SK-N-SH treated with all-trans-retinoic acid at 6 μM for 48 hours (cell line): Measurements from ENCODE around the gene SCGB1D1.
A peak's percentile ranks its signal among the peaks of the same experiment; 100 is the strongest.

Experiments used
- ATAC-seq: fragments of 200-7000 bp; cut with Tn5 transposase; 3 replicates; pipeline ENCODE4 v1.9.1; 2020; ENCODE audit warnings: mild to moderate bottlenecking, moderate library complexity
- ARNTL ChIP-seq: fragments of 450-650 bp; formaldehyde crosslinking; IDR thresholded peaks from 2 replicates; pipeline ENCODE4 v1.5.0; 2020; ENCODE audit warnings: low read depth, mild to moderate bottlenecking, moderate library complexity, borderline replicate concordance
- CSDC2 ChIP-seq: fragments of 250-450 bp; sonication (Bioruptor Pico); IDR thresholded peaks from 2 replicates; pipeline ENCODE4 v1.5.0; 2020; ENCODE audit warnings: mild to moderate bottlenecking, moderate library complexity
- ESRRG ChIP-seq: fragments of 250-450 bp; sonication (Bioruptor Pico); IDR thresholded peaks from 2 replicates; pipeline ENCODE4 v1.6.1; 2021; ENCODE audit warnings: mild to moderate bottlenecking
- GLIS3 ChIP-seq: fragments of 250-450 bp; sonication (Bioruptor Pico); IDR thresholded peaks from 2 replicates; pipeline ENCODE4 v1.5.0; 2020; ENCODE audit warnings: mild to moderate bottlenecking, moderate library complexity
- ISL1 ChIP-seq: fragments of 250-450 bp; sonication (Bioruptor Pico); IDR thresholded peaks from 2 replicates; pipeline ENCODE4 v2.1.2; 2022; ENCODE audit warnings: mild to moderate bottlenecking, moderate library complexity
- OSR1 ChIP-seq: fragments of 250-450 bp; sonication (Bioruptor Pico); IDR thresholded peaks from 2 replicates; pipeline ENCODE4 v1.8.0; 2022; ENCODE audit warnings: moderate library complexity, mild to moderate bottlenecking, inconsistent platforms
- PPARA ChIP-seq: fragments of 250-450 bp; sonication (Bioruptor Pico); IDR thresholded peaks from 2 replicates; pipeline ENCODE4 v1.5.0; 2020; ENCODE audit warnings: mild to moderate bottlenecking, borderline replicate concordance
- RARB ChIP-seq: fragments of 250-450 bp; sonication (Bioruptor Pico); IDR thresholded peaks from 2 replicates; pipeline ENCODE4 v1.8.0; 2021; ENCODE audit warnings: mild to moderate bottlenecking, moderate library complexity
- SNAI2 ChIP-seq: fragments of 250-450 bp; sonication (Bioruptor Pico); IDR thresholded peaks from 2 replicates; pipeline ENCODE4 v1.5.0; 2020; ENCODE audit warnings: mild to moderate bottlenecking, moderate library complexity
- TCF4 ChIP-seq: fragments of 250-450 bp; sonication (Bioruptor Pico); IDR thresholded peaks from 2 replicates; pipeline ENCODE4 v1.8.0; 2021; ENCODE audit warnings: mild to moderate bottlenecking, moderate library complexity, borderline replicate concordance
- TOX ChIP-seq: fragments of 250-450 bp; sonication (Bioruptor Pico); IDR thresholded peaks from 2 replicates; pipeline ENCODE4 v1.8.0; 2021; ENCODE audit warnings: mild to moderate bottlenecking, moderate library complexity, borderline replicate concordance
- ZC3H10 ChIP-seq: fragments of 250-450 bp; sonication (Bioruptor Pico); IDR thresholded peaks from 2 replicates; pipeline ENCODE4 v1.5.1; 2021; ENCODE audit warnings: mild to moderate bottlenecking, moderate library complexity
- ZFP3 ChIP-seq: fragments of 250-450 bp; sonication (Bioruptor Pico); IDR thresholded peaks from 2 replicates; pipeline ENCODE4 v1.5.0; 2020; ENCODE audit warnings: mild to moderate bottlenecking, moderate library complexity
- ZNF565 ChIP-seq: fragments of 450-650 bp; formaldehyde crosslinking; conservative IDR thresholded peaks from 2 replicates; pipeline ENCODE4 v1.5.0; 2020; ENCODE audit warnings: low read depth, mild to moderate bottlenecking, moderate library complexity
- ZNF70 ChIP-seq: fragments of 450-650 bp; formaldehyde crosslinking; IDR thresholded peaks from 2 replicates; pipeline ENCODE4 v1.5.0; 2020; ENCODE audit warnings: mild to moderate bottlenecking, moderate library complexity
- ZNF8 ChIP-seq: fragments of 450-650 bp; formaldehyde crosslinking; IDR thresholded peaks from 2 replicates; pipeline ENCODE4 v1.5.0; 2020; ENCODE audit warnings: mild to moderate bottlenecking, moderate library complexity
- TF ChIP-seq, protein P1 (sequence below): fragments of 250-450 bp; sonication (Bioruptor Pico); IDR thresholded peaks from 2 replicates; pipeline ENCODE4 v1.5.1; 2020; ENCODE audit warnings: low read depth, mild to moderate bottlenecking, moderate library complexity
- TF ChIP-seq, protein P2 (sequence below): fragments of 250-450 bp; sonication (Bioruptor Pico); IDR thresholded peaks from 2 replicates; pipeline ENCODE4 v1.5.0; 2020; ENCODE audit warnings: mild to moderate bottlenecking, moderate library complexity
- TF ChIP-seq, protein P3 (sequence below): fragments of 250-450 bp; sonication (Bioruptor Pico); IDR thresholded peaks from 2 replicates; pipeline ENCODE4 v1.8.0; 2020; ENCODE audit warnings: mild to moderate bottlenecking, moderate library complexity, borderline replicate concordance
- TF ChIP-seq, protein P4 (sequence below): fragments of 250-450 bp; sonication (Bioruptor Pico); IDR thresholded peaks from 2 replicates; pipeline ENCODE4 v1.8.0; 2021; ENCODE audit warnings: low read depth, mild to moderate bottlenecking, moderate library complexity, borderline replicate concordance
- TF ChIP-seq, protein P5 (sequence below): fragments of 250-450 bp; sonication (Bioruptor Pico); IDR thresholded peaks from 2 replicates; pipeline ENCODE4 v1.5.1; 2021; ENCODE audit warnings: mild to moderate bottlenecking, moderate library complexity

Gene SCGB1D1

DNA sequence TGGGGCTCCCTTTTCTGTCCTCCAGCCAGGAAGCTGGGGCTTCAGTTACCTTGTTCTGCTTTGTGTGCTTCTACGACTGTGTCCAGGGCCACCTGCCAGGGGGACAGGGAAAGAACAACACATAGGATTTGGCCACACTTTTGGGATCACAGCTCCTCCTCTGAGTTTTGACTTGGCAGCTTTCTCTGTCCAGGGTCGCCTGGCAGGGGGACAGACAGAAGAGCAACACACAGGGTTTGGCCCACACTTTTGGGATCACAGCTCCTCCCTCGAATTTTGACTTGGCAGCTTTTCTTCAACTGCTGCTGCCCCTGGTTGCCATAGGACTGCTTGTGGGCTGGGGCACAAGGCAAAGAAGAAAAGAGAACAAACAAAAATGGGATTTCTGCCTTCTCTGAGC lies 47.1 kb upstream of the SCGB1D1 start:
- no peak for ATAC-seq
- no peak for TF ChIP-seq ESRRG (CRISPR knock-in tag)
- TF ChIP-seq, protein P1, sequence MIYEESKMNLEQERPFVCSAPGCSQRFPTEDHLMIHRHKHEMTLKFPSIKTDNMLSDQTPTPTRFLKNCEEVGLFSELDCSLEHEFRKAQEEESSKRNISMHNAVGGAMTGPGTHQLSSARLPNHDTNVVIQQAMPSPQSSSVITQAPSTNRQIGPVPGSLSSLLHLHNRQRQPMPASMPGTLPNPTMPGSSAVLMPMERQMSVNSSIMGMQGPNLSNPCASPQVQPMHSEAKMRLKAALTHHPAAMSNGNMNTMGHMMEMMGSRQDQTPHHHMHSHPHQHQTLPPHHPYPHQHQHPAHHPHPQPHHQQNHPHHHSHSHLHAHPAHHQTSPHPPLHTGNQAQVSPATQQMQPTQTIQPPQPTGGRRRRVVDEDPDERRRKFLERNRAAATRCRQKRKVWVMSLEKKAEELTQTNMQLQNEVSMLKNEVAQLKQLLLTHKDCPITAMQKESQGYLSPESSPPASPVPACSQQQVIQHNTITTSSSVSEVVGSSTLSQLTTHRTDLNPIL (CRISPR knock-in tag) = no peak

DNA sequence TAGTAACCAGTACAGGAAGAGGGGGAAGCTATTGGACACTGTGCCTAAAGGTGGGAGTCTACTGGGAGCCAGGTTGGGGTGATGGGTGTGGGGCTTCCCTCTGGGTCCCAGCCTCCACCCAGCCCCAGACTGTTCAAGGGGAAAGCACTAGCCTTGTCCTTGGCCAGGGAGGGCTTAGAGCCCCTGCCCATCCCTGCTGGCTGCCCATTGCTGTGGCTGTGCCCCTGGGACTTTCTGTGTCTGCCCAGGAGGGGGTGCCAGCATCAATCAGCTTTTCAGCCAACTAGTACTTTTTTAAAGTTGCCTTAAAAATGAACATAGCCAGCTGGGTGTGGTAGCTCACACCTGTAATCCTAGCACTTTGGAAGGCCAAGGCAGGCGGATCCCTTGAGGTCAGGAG lies 46.3 kb upstream of the SCGB1D1 start:
- peak; percentile 20; the same call in 1 of the 3 replicates for ATAC-seq

DNA sequence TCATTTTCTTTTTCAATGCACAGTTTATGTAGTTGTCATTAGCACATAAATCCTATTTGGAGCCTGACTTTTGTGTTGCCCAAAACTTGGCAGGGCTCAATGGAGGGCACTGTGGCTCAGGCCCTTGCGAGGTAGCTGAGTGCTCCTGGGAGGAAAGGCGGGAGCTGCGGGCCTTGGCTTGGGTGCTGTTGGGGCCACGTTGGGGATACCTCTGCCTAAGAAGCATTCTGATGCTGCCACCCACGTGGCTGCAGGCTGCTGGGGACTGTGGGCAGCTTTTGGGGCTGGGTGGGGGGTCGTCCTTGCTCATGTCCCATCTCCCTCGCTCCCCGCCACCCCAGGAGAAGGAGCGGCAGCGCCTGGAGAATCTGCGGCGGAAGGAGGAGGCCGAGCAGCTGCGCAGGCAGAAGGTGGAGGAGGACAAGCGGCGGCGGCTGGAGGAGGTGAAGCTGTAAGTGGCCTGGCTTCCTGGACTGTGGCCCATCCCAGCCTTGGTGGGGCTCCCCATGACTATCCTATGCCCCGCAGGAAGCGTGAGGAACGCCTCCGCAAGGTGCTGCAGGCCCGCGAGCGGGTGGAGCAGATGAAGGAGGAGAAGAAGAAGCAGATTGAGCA lies 45.3 kb upstream of the SCGB1D1 start:
- TF ChIP-seq, protein P2, sequence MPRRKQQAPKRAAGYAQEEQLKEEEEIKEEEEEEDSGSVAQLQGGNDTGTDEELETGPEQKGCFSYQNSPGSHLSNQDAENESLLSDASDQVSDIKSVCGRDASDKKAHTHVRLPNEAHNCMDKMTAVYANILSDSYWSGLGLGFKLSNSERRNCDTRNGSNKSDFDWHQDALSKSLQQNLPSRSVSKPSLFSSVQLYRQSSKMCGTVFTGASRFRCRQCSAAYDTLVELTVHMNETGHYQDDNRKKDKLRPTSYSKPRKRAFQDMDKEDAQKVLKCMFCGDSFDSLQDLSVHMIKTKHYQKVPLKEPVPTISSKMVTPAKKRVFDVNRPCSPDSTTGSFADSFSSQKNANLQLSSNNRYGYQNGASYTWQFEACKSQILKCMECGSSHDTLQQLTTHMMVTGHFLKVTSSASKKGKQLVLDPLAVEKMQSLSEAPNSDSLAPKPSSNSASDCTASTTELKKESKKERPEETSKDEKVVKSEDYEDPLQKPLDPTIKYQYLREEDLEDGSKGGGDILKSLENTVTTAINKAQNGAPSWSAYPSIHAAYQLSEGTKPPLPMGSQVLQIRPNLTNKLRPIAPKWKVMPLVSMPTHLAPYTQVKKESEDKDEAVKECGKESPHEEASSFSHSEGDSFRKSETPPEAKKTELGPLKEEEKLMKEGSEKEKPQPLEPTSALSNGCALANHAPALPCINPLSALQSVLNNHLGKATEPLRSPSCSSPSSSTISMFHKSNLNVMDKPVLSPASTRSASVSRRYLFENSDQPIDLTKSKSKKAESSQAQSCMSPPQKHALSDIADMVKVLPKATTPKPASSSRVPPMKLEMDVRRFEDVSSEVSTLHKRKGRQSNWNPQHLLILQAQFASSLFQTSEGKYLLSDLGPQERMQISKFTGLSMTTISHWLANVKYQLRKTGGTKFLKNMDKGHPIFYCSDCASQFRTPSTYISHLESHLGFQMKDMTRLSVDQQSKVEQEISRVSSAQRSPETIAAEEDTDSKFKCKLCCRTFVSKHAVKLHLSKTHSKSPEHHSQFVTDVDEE (CRISPR knock-in tag) = no peak
- TF ChIP-seq, all 23 proteins: peak for 0
- ATAC-seq = no peak

More for the DNA sequence above, 46.3 kb upstream of the SCGB1D1 start:
- TF ChIP-seq, protein P2 (CRISPR knock-in tag) = no peak
- TF ChIP-seq SNAI2 = no peak
- TF ChIP-seq RARB (CRISPR knock-in tag) = no peak
- no peak for TF ChIP-seq ISL1 (CRISPR knock-in tag)
- TF ChIP-seq ARNTL = no peak
- no peak for TF ChIP-seq ZC3H10 (CRISPR knock-in tag)
- no peak for TF ChIP-seq CSDC2 (CRISPR knock-in tag)
- TF ChIP-seq ZFP3 (CRISPR knock-in tag) = no peak
- no peak for TF ChIP-seq TOX (CRISPR knock-in tag)
- TF ChIP-seq OSR1 (CRISPR knock-in tag) = no peak
- TF ChIP-seq, protein P3, sequence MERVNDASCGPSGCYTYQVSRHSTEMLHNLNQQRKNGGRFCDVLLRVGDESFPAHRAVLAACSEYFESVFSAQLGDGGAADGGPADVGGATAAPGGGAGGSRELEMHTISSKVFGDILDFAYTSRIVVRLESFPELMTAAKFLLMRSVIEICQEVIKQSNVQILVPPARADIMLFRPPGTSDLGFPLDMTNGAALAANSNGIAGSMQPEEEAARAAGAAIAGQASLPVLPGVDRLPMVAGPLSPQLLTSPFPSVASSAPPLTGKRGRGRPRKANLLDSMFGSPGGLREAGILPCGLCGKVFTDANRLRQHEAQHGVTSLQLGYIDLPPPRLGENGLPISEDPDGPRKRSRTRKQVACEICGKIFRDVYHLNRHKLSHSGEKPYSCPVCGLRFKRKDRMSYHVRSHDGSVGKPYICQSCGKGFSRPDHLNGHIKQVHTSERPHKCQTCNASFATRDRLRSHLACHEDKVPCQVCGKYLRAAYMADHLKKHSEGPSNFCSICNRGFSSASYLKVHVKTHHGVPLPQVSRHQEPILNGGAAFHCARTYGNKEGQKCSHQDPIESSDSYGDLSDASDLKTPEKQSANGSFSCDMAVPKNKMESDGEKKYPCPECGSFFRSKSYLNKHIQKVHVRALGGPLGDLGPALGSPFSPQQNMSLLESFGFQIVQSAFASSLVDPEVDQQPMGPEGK (CRISPR knock-in tag) = no peak
- TF ChIP-seq GLIS3 = no peak
- TF ChIP-seq ZNF8 (CRISPR knock-in tag) = no peak
- TF ChIP-seq, protein P1 (CRISPR knock-in tag) = no peak
- no peak for TF ChIP-seq TCF4
- TF ChIP-seq, protein P4, sequence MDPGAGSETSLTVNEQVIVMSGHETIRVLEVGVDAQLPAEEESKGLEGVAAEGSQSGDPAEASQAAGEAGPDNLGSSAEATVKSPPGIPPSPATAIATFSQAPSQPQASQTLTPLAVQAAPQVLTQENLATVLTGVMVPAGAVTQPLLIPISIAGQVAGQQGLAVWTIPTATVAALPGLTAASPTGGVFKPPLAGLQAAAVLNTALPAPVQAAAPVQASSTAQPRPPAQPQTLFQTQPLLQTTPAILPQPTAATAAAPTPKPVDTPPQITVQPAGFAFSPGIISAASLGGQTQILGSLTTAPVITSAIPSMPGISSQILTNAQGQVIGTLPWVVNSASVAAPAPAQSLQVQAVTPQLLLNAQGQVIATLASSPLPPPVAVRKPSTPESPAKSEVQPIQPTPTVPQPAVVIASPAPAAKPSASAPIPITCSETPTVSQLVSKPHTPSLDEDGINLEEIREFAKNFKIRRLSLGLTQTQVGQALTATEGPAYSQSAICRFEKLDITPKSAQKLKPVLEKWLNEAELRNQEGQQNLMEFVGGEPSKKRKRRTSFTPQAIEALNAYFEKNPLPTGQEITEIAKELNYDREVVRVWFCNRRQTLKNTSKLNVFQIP (CRISPR knock-in tag) = no peak
- TF ChIP-seq, protein P5, sequence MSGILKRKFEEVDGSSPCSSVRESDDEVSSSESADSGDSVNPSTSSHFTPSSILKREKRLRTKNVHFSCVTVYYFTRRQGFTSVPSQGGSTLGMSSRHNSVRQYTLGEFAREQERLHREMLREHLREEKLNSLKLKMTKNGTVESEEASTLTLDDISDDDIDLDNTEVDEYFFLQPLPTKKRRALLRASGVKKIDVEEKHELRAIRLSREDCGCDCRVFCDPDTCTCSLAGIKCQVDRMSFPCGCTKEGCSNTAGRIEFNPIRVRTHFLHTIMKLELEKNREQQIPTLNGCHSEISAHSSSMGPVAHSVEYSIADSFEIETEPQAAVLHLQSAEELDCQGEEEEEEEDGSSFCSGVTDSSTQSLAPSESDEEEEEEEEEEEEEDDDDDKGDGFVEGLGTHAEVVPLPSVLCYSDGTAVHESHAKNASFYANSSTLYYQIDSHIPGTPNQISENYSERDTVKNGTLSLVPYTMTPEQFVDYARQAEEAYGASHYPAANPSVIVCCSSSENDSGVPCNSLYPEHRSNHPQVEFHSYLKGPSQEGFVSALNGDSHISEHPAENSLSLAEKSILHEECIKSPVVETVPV = no peak
- no peak for TF ChIP-seq ZNF565 (CRISPR knock-in tag)
- TF ChIP-seq ZNF70 (CRISPR knock-in tag) = no peak
- TF ChIP-seq PPARA (CRISPR knock-in tag) = no peak
